ENCODE measurements around the gene WDR26.

- TF ChIP-seq GATA3 (IDR thresholded peaks at IDR 0.05; ENCODE audit: low read depth, low read length): no peak
- TF ChIP-seq GATA2 (IDR thresholded peaks at IDR 0.05; ENCODE audit: low read depth, low read length): no peak
Observed at GRCh38 chr1:224343679-224344078, 90.9 kb downstream of the WDR26 start.
